Measurements from ENCODE around the gene FER.

DNA sequence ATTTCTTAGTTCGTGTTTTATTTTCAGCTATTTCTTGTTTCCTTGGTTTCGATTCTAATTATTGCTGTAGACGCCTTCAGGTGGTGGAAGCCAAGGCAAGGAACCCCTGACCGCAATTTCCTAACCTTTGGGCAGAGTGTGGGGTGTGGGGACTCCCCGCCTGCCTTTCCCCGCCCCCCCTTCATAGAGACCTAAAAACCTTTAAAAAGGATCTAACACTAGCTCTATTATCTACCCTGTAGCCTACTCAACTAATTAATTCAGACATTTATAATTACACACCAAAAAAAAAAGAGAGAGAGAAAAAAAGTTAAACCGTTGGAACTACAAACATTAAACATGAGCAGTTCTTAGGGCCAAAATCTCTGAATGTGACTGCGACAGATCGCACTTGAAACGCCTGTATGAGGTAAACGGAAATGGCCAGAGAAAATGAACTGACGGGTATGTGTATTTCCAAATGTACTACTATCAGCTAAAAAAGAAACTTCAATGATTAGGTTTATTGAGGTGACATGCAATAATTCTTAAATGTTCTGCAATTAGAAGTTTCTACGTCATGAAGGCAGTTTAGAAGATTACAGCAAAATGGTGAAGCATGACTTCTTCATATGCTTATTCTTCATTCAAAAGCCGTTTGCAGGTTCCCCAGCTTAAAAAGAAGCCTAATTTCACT lies 19.0 kb upstream of the FER start:
- TF ChIP-seq, protein P1, sequence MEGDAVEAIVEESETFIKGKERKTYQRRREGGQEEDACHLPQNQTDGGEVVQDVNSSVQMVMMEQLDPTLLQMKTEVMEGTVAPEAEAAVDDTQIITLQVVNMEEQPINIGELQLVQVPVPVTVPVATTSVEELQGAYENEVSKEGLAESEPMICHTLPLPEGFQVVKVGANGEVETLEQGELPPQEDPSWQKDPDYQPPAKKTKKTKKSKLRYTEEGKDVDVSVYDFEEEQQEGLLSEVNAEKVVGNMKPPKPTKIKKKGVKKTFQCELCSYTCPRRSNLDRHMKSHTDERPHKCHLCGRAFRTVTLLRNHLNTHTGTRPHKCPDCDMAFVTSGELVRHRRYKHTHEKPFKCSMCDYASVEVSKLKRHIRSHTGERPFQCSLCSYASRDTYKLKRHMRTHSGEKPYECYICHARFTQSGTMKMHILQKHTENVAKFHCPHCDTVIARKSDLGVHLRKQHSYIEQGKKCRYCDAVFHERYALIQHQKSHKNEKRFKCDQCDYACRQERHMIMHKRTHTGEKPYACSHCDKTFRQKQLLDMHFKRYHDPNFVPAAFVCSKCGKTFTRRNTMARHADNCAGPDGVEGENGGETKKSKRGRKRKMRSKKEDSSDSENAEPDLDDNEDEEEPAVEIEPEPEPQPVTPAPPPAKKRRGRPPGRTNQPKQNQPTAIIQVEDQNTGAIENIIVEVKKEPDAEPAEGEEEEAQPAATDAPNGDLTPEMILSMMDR (conservative IDR thresholded peaks at IDR 0.05) = no peak
- TF ChIP-seq EZH2 (IDR thresholded peaks at IDR 0.05; ENCODE audit: low read depth) = no peak
